SK-N-SH (cell line): Measurements from ENCODE around the gene CADM2. TPM values are rescaled to one million over a fixed set of nuclear protein-coding genes. Genes with fewer than 3 reads are reported as not detected.

ENCODE experiments used
- CTCF ChIA-PET: fragments of 300-600, 350-600 bp; formaldehyde crosslinking; extraction: SDS; loops from one replicate; lab custom pipeline; 2021; lab: Yijun Ruan, JAX
- POLR2A ChIA-PET: fragments of 350-600 bp; sonication (Branson Sonifier 250); formaldehyde crosslinking; extraction: SDS; loops from one replicate; lab custom pipeline; 2020; ENCODE audit warnings: antibody characterized with exemption, inconsistent platforms; lab: Yijun Ruan, JAX
- DNase-seq: peaks from one replicate; pipeline ENCODE4 v3.0.0; 2012
- H2AFZ ChIP-seq: fragments of 200-600 bp; sonication (generic); 2 replicates; pipeline ENCODE4 v1.8.1; 2016; ENCODE audit warnings: antibody characterized with exemption, mild to moderate bottlenecking, low read depth
- H3F3A ChIP-seq: fragments of 200-600 bp; sonication (generic); replicated peaks from 2 replicates; pipeline ENCODE3; 2016; ENCODE audit warnings: antibody characterized with exemption, mild to moderate bottlenecking; ENCODE audit not compliant: insufficient read depth
- H3K27ac ChIP-seq, 2 experiments: fragments of 200-500 bp in 1 of 2; fragments of 200-600 bp in 1 of 2; sonication (Bioruptor generic) in 1 of 2; sonication (generic), shearing (Covaris generic) in 1 of 2; 2 replicates each; pipeline versions ENCODE4 v1.5.1 to v1.6.1; 2014 to 2016; ENCODE audit warnings: low read depth in 2 of 2, inconsistent platforms in 1 of 2, low read length in 1 of 2, mild to moderate bottlenecking in 1 of 2, mixed read lengths in 1 of 2
- H3K27me3 ChIP-seq: fragments of 200-600 bp; sonication (generic), shearing (Covaris generic); 2 replicates; pipeline ENCODE4 v1.6.1; 2016; ENCODE audit warnings: mixed run types; ENCODE audit not compliant: insufficient read depth
- H3K36me3 ChIP-seq, 2 experiments: fragments of 200-500 bp in 1 of 2; fragments of 200-600 bp in 1 of 2; sonication (Bioruptor generic) in 1 of 2; sonication (generic) in 1 of 2; replicated peaks in 1 of 2; 2 replicates each; pipeline versions ENCODE3 to v1.5.1; 2014 to 2016; ENCODE audit warnings: low read length in 1 of 2, mild to moderate bottlenecking in 1 of 2; ENCODE audit not compliant: insufficient read depth in 2 of 2, control insufficient read depth in 1 of 2
- H3K4me1 ChIP-seq, 2 experiments: fragments of 200-500 bp in 1 of 2; fragments of 200-600 bp in 1 of 2; sonication (Bioruptor generic) in 1 of 2; sonication (generic), shearing (Covaris generic) in 1 of 2; 2 replicates each; pipeline versions ENCODE4 v1.5.1 to v1.6.1; 2014 to 2016; ENCODE audit warnings: low read depth in 1 of 2, low read length in 1 of 2, mixed run types in 1 of 2; ENCODE audit not compliant: insufficient read depth in 2 of 2, control insufficient read depth in 1 of 2
- H3K4me2 ChIP-seq: fragments of 200-600 bp; sonication (generic), shearing (Covaris generic); 2 replicates; pipeline ENCODE4 v1.6.1; 2017; ENCODE audit warnings: mixed run types
- H3K4me3 ChIP-seq, 2 experiments: fragments of 200-500 bp in 1 of 2; fragments of 200-600 bp in 1 of 2; sonication (Bioruptor generic) in 1 of 2; sonication (generic), shearing (Covaris generic) in 1 of 2; 2 replicates each; pipeline versions ENCODE4 v1.5.1 to v1.8.1; 2014 to 2016; ENCODE audit warnings: low read depth in 2 of 2, inconsistent platforms in 1 of 2, low read length in 1 of 2, mild to moderate bottlenecking in 1 of 2, mixed read lengths in 1 of 2, moderate library complexity in 1 of 2
- H3K79me2 ChIP-seq: fragments of 200-600 bp; sonication (generic); 2 replicates; pipeline ENCODE4 v1.8.1; 2017; ENCODE audit warnings: mild to moderate bottlenecking; ENCODE audit not compliant: insufficient read depth
- H3K9ac ChIP-seq: fragments of 200-600 bp; sonication (generic); 2 replicates; pipeline ENCODE4 v1.6.1; 2017; ENCODE audit warnings: mixed run types
- H3K9me2 ChIP-seq: fragments of 200-600 bp; sonication (generic); 2 replicates; pipeline ENCODE4 v1.6.1; 2017; ENCODE audit warnings: mixed run types
- H3K9me3 ChIP-seq: fragments of 200-600 bp; sonication (generic); 2 replicates; pipeline ENCODE4 v1.6.1; 2017; ENCODE audit warnings: mixed run types, mild to moderate bottlenecking, moderate library complexity
- H4K20me1 ChIP-seq: fragments of 200-600 bp; sonication (generic); 2 replicates; pipeline ENCODE4 v1.6.1; 2017; ENCODE audit warnings: mild to moderate bottlenecking, mixed run types; ENCODE audit not compliant: insufficient read depth
- EP300 ChIP-seq, 2 experiments: IDR thresholded peaks; 2 replicates each; pipeline versions ENCODE4 v1.4.0 to v1.6.1; 2012; ENCODE audit warnings: borderline replicate concordance in 1 of 2, low read depth in 1 of 2, low read length in 1 of 2
- FOSL2 ChIP-seq: IDR thresholded peaks from 2 replicates; pipeline ENCODE4 v1.4.0; 2012; ENCODE audit warnings: low read depth, mild to moderate bottlenecking, moderate library complexity, borderline replicate concordance
- FOXJ3 ChIP-seq: sonication (generic); formaldehyde crosslinking; IDR thresholded peaks from 2 replicates; pipeline ENCODE4 v1.5.1; 2020; ENCODE audit warnings: mild to moderate bottlenecking, missing genetic modification reagents
- GABPA ChIP-seq: IDR thresholded peaks from 2 replicates; pipeline ENCODE4 v1.4.0; 2012; ENCODE audit warnings: low read depth, mild to moderate bottlenecking
- GATA2 ChIP-seq: sonication (generic); formaldehyde crosslinking; IDR thresholded peaks from 2 replicates; pipeline ENCODE4 v1.5.0; 2020; ENCODE audit warnings: mild to moderate bottlenecking, missing genetic modification reagents
- JUND ChIP-seq: IDR thresholded peaks from 2 replicates; pipeline ENCODE4 v1.4.0; 2012
- MEF2A ChIP-seq: IDR thresholded peaks from 2 replicates; pipeline ENCODE4 v1.4.0; 2012; ENCODE audit warnings: low read depth, borderline replicate concordance
- NRF1 ChIP-seq: IDR thresholded peaks from 2 replicates; pipeline ENCODE4 v1.6.1; 2012; ENCODE audit warnings: low read depth, mild to moderate bottlenecking, low read length
- POLR2AphosphoS5 ChIP-seq: IDR thresholded peaks from 2 replicates; pipeline ENCODE4 v1.6.1; 2012; ENCODE audit warnings: low read depth, low read length
- RFX5 ChIP-seq: IDR thresholded peaks from 2 replicates; pipeline ENCODE4 v1.6.1; 2012; ENCODE audit warnings: mild to moderate bottlenecking, improper control_type of control experiment, low read length
- RXRA ChIP-seq: IDR thresholded peaks from 2 replicates; pipeline ENCODE4 v1.4.0; 2012; ENCODE audit warnings: low read depth, mild to moderate bottlenecking, borderline replicate concordance
- SIN3A ChIP-seq: IDR thresholded peaks from 2 replicates; pipeline ENCODE4 v1.6.1; 2012; ENCODE audit warnings: low read depth, mild to moderate bottlenecking, low read length, moderate library complexity, borderline replicate concordance
- TCF12 ChIP-seq: IDR thresholded peaks from 2 replicates; pipeline ENCODE4 v1.4.0; 2012
- WGBS: methylation state at CpG from one replicate; pipeline ENCODE4 v1.1.6; 2017; ENCODE audit warnings: low lambda C conversion rate; 5-methylcytosine and 5-hydroxymethylcytosine counted together
- polyA plus RNA-seq, 3 experiments: library from polyadenylated mRNA; depleted of rRNA; stranded (reverse); fragments of >200 nt; gene quantifications; 2 replicates each; pipeline ENCODE4 v1.2.3, GENCODE V29; 2012
- TF ChIP-seq, protein P1 (sequence below): IDR thresholded peaks from 2 replicates; pipeline ENCODE4 v1.6.1; 2012; ENCODE audit warnings: mild to moderate bottlenecking, low read depth, low read length, moderate library complexity
- TF ChIP-seq, protein P2 (sequence below): IDR thresholded peaks from 2 replicates; pipeline ENCODE4 v1.4.0; 2012; ENCODE audit warnings: low read depth, borderline replicate concordance

Gene CADM2
- polyA plus RNA-seq, 1 of the 3 experiments (the other 2 are of a cell fraction): 0.46 TPM

DNA sequence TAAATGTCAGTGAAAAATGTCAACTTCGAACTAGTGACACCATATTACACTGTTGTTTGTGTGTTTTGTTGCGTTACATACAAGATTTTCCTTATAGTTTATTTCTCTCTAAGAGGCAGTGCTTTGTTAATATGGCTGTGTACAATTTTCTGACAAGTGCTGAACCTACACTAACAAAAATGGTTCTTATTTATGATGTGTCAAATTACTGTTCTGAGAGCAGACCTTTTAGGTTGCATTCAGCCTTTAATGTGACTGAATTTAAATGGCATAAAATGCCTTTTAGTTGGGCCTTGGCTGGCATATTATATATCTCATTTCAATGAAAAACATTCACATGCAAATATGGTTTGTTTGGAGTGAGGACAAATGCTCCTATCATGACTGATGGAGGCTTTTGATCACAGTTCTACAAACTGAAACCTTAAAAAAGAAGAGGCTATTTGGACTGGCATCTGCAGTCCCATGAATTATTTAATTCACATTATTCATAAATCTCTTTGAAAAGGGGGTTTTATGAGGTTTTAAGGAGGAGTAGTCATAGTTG is 750.6 kb downstream of the CADM2 start:
- H3K4me2 ChIP-seq: no peak overlapping the region
- 0 out of 2 replicates have a peak, but pooled peaks cover 4% of the 10 kb centered on the region for H3K9me2 ChIP-seq
- no peaks in the 10 kb centered on the region for H4K20me1 ChIP-seq
- no peaks in the 10 kb centered on the region; a peak in 1 of 4 replicates for H3K4me1 ChIP-seq
- no peaks in the 10 kb centered on the region for H3K9me3 ChIP-seq
- H3K27ac ChIP-seq: no peak overlapping the region
- no peak for DNase-seq
- H3F3A ChIP-seq: peaks cover 5% of the 10 kb centered on the region
- no peak overlapping the region for H3K9ac ChIP-seq
- TF ChIP-seq RFX5 (no peak), SIN3A (no peak), RXRA (no peak), GABPA (no peak), EP300 (IDR thresholded peaks at IDR 0.05; ENCODE audit: borderline replicate concordance in 1 of 2, low read depth in 1 of 2, low read length in 1 of 2) (no peak), FOXJ3 (no peak), MEF2A (no peak), TCF12 (no peak), POLR2AphosphoS5 (no peak)
- TF ChIP-seq, protein P1, sequence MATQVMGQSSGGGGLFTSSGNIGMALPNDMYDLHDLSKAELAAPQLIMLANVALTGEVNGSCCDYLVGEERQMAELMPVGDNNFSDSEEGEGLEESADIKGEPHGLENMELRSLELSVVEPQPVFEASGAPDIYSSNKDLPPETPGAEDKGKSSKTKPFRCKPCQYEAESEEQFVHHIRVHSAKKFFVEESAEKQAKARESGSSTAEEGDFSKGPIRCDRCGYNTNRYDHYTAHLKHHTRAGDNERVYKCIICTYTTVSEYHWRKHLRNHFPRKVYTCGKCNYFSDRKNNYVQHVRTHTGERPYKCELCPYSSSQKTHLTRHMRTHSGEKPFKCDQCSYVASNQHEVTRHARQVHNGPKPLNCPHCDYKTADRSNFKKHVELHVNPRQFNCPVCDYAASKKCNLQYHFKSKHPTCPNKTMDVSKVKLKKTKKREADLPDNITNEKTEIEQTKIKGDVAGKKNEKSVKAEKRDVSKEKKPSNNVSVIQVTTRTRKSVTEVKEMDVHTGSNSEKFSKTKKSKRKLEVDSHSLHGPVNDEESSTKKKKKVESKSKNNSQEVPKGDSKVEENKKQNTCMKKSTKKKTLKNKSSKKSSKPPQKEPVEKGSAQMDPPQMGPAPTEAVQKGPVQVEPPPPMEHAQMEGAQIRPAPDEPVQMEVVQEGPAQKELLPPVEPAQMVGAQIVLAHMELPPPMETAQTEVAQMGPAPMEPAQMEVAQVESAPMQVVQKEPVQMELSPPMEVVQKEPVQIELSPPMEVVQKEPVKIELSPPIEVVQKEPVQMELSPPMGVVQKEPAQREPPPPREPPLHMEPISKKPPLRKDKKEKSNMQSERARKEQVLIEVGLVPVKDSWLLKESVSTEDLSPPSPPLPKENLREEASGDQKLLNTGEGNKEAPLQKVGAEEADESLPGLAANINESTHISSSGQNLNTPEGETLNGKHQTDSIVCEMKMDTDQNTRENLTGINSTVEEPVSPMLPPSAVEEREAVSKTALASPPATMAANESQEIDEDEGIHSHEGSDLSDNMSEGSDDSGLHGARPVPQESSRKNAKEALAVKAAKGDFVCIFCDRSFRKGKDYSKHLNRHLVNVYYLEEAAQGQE: no peak
- TF ChIP-seq, protein P2, sequence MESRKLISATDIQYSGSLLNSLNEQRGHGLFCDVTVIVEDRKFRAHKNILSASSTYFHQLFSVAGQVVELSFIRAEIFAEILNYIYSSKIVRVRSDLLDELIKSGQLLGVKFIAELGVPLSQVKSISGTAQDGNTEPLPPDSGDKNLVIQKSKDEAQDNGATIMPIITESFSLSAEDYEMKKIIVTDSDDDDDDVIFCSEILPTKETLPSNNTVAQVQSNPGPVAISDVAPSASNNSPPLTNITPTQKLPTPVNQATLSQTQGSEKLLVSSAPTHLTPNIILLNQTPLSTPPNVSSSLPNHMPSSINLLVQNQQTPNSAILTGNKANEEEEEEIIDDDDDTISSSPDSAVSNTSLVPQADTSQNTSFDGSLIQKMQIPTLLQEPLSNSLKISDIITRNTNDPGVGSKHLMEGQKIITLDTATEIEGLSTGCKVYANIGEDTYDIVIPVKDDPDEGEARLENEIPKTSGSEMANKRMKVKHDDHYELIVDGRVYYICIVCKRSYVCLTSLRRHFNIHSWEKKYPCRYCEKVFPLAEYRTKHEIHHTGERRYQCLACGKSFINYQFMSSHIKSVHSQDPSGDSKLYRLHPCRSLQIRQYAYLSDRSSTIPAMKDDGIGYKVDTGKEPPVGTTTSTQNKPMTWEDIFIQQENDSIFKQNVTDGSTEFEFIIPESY: no peak
- ChIA-PET POLR2A (no interaction called here), CTCF (no interaction called here)
- no peaks in the 10 kb centered on the region for H3K36me3 ChIP-seq
- 34% methylated on average over 2 of the region's 2 CpGs for WGBS
- H3K4me3 ChIP-seq: no peak overlapping the region
- no peaks in the 10 kb centered on the region for H3K27me3 ChIP-seq
- H2AFZ ChIP-seq: no peak overlapping the region
- H3K79me2 ChIP-seq: no peaks in the 10 kb centered on the region

DNA sequence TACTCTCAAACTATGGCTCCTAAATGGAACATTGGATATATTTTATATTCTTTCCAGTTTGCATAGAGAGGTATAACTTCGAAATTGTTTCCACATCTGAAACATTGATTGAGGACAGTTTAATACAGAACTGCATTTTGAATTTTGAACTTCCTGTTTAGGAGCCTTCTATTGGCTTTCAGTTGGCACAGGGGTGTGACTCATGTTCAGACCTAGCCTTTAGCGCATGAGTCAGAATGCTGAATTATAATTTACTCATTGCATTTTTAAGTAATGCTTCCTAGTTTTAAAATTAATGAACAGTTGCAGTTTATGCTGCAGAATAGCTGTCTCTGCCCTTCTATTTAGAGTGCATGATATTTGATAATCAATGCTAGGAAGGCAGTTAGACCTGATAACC is 751.7 kb downstream of the CADM2 start:
- CTCF ChIA-PET: no interaction called here
- no peaks in the 10 kb centered on the region for H4K20me1 ChIP-seq
- no peaks in the 10 kb centered on the region for H3K36me3 ChIP-seq
- H3K4me2 ChIP-seq: no peak overlapping the region
- TF ChIP-seq MEF2A (no peak), TCF12 (no peak), FOSL2 (peak; percentile 36; the same call in 1 of the 2 replicates), NRF1 (no peak), JUND (no peak), GATA2 (CRISPR knock-in tag) (no peak)
- H3K79me2 ChIP-seq: no peaks in the 10 kb centered on the region
- no peak overlapping the region for H3K9ac ChIP-seq
- H3K27me3 ChIP-seq: no peaks in the 10 kb centered on the region
- H3K27ac ChIP-seq: no peak overlapping the region
- no peak overlapping the region for H3K4me3 ChIP-seq
- no peaks in the 10 kb centered on the region; a peak in 1 of 4 replicates for H3K4me1 ChIP-seq
- WGBS: 42% methylated on average over 2 of the region's 2 CpGs
- H3K9me2 ChIP-seq: 0 out of 2 replicates have a peak, but pooled peaks cover 4% of the 10 kb centered on the region
- H3K9me3 ChIP-seq: no peaks in the 10 kb centered on the region
- no peak for DNase-seq
- H3F3A ChIP-seq: peaks cover 5% of the 10 kb centered on the region
- POLR2A ChIA-PET: no interaction called here
- H2AFZ ChIP-seq: peak overlapping the region; percentile 27; the same call in 1 of the 2 replicates
